Keratinocyte (primary cell): Measurements from ENCODE around the gene SLC66A1.

ENCODE experiments used
- CTCF ChIP-seq, 3 experiments: IDR thresholded peaks in 1 of 3; conservative IDR thresholded peaks in 1 of 3; optimal IDR thresholded peaks in 1 of 3; 2 replicates in 2 of 3; 3 replicates in 1 of 3; pipeline versions ENCODE3 to v1.5.1; 2011; ENCODE audit warnings: low read length in 3 of 3, mild to moderate bottlenecking in 3 of 3, moderate library complexity in 2 of 3, control low read depth in 1 of 3, inconsistent platforms in 1 of 3; ENCODE audit not compliant: insufficient read depth in 2 of 3; ENCODE audit errors: extremely low read depth in 1 of 3
- EZH2 ChIP-seq: IDR thresholded peaks from one replicate; pipeline ENCODE4 v1.6.1; 2012; ENCODE audit warnings: inconsistent platforms, mild to moderate bottlenecking, low read length, moderate library complexity

GRCh38 chr1:19337289-19337688 is 25.2 kb downstream of the SLC66A1 start:
- TF ChIP-seq CTCF (optimal IDR thresholded peaks at IDR 0.05 in 1 of 3, IDR thresholded peaks at IDR 0.05 in 1 of 3, conservative IDR thresholded peaks at IDR 0.05 in 1 of 3; ENCODE audit: extremely low read depth in 1 of 3, insufficient read depth in 2 of 3, low read length in 3 of 3), result no peak
- no peak for TF ChIP-seq EZH2
